Adrenal gland (tissue), 5 donors: ENCODE data around the gene CYP39A1.

Source experiments
- CTCF ChIP-seq, 6 experiments: fragments of 450-650 bp in 4 of 6; fragments of 200-600 bp in 2 of 6; sonication (generic) in 1 of 6; IDR thresholded peaks; 1 replicate in 5 of 6; 2 replicates in 1 of 6; pipeline versions ENCODE4 v1.5.1 to v1.8.0; 2016 to 2021; ENCODE audit warnings: antibody characterized with exemption in 6 of 6, mild to moderate bottlenecking in 2 of 6, moderate library complexity in 1 of 6
- POLR2A ChIP-seq, 2 donors: fragments of 450-650 bp; IDR thresholded peaks; one replicate each; pipeline ENCODE4 v1.6.1; 2017; ENCODE audit warnings: antibody characterized with exemption in 2 of 2, mild to moderate bottlenecking in 2 of 2, moderate library complexity in 1 of 2
- donor health status: DM: no; HTN: no; CAD: no.

GRCh38 chr6:46653439-46654195 is 999 bp upstream of the CYP39A1 start:
- TF ChIP-seq CTCF (IDR thresholded peaks at IDR 0.05) (no peak), POLR2A (IDR thresholded peaks at IDR 0.05) (no peak)
